Measurements from ENCODE around the gene ANKRD13C. TPM values are rescaled to one million over a fixed set of nuclear protein-coding genes. Genes with fewer than 3 reads are reported as not detected.
"Not testable (repeated sequence)": the region's sequence is repeated elsewhere in the genome, so short reads cannot be mapped to it uniquely, and the experiment has no call there.

The ANKRD13C gene
- polyA plus RNA-seq, 1 donor (not counting 4 experiments of a cell fraction or from before 2014, with no cell fraction given) = 13.4 TPM

DNA sequence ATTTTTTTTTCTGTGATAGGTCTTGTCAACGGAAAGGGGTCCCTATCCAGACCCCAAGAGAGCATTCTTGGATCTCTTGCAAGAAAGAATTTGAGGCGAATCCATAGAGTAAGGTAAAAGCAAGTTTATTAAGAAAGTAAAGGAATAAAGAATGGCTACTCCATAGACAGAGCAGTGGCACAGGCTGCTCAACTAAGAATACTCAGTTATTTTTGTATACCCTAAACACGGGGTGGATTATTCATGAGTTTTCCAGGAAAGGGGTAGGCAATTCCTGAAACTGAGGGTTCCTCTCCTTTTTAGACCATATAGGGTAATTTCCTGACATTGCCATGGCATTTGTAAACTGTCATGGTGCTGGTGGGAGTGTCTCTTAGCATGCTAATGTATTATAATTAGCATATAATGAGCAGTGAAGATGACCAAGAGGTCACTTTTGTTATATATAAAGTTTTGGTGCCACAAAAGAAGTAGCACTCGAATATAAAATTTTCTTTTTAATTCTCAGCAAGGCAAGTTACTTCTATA is 12.0 kb upstream of the ANKRD13C start:
- H3K4me2 ChIP-seq (ENCODE audit: control insufficient read depth, extremely low read depth, insufficient read depth, low read depth, low read length); FAIRE-seq: not testable (repeated sequence)

DNA sequence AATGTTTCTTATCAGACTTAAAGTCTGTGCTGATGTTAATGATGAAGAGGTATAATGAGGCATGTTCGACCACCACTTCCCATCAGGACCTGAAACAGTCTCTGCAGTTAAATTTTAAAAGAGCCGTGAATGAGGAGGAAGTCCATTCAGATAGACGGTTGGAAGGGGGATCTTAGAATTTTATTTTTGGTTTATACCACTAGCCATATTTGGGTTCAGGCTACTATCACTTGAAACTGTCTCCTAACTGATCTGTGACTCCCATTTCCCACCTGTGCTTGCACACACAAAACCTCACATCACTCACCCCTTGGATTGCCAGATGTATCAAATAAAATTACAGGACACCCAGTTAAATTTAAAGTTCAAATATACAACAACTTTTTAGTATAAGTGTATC is 9.9 kb upstream of the ANKRD13C start:
- Histone ChIP-seq H4K20me1 (ENCODE audit: control insufficient read depth, extremely low read depth, insufficient read depth, low read length) (no peaks in the 10 kb centered on the region), H3K9me1 (ENCODE audit: control insufficient read depth, extremely low read depth, insufficient read depth, low read length) (no peaks in the 10 kb centered on the region), H3K4me3 (ENCODE audit: control insufficient read depth in 2 of 3, extremely low read depth in 1 of 3, insufficient read depth in 2 of 3, low read depth in 1 of 3, low read length in 3 of 3) (no peak overlapping the region), H3K4me2 (ENCODE audit: control insufficient read depth, extremely low read depth, insufficient read depth, low read depth, low read length) (no peak overlapping the region), H3K79me2 (ENCODE audit: control insufficient read depth, insufficient read depth, low read length) (no peaks in the 10 kb centered on the region), H3K27me3 (ENCODE audit: control insufficient read depth, extremely low read depth, insufficient read depth, low read length) (no peaks in the 10 kb centered on the region), H2AFZ (ENCODE audit: control insufficient read depth, low read length) (no peak overlapping the region), H3K9ac (ENCODE audit: control insufficient read depth, extremely low read depth, insufficient read depth, low read length) (no peak overlapping the region), H3K36me3 (ENCODE audit: control insufficient read depth in 2 of 2, extremely low read depth in 1 of 2, insufficient read depth in 2 of 2, low read length in 2 of 2) (no peaks in the 10 kb centered on the region), H3K4me1 (ENCODE audit: control insufficient read depth, extremely low read depth, insufficient read depth, low read length) (peaks cover 19% of the 10 kb centered on the region), H3K27ac (ENCODE audit: control insufficient read depth, insufficient read depth, low read length) (no peak overlapping the region), H3K9me3 (ENCODE audit: control insufficient read depth, low read depth, low read length) (no peaks in the 10 kb centered on the region)
- TF ChIP-seq, protein P1, sequence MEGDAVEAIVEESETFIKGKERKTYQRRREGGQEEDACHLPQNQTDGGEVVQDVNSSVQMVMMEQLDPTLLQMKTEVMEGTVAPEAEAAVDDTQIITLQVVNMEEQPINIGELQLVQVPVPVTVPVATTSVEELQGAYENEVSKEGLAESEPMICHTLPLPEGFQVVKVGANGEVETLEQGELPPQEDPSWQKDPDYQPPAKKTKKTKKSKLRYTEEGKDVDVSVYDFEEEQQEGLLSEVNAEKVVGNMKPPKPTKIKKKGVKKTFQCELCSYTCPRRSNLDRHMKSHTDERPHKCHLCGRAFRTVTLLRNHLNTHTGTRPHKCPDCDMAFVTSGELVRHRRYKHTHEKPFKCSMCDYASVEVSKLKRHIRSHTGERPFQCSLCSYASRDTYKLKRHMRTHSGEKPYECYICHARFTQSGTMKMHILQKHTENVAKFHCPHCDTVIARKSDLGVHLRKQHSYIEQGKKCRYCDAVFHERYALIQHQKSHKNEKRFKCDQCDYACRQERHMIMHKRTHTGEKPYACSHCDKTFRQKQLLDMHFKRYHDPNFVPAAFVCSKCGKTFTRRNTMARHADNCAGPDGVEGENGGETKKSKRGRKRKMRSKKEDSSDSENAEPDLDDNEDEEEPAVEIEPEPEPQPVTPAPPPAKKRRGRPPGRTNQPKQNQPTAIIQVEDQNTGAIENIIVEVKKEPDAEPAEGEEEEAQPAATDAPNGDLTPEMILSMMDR (optimal IDR thresholded peaks at IDR 0.05 in 1 of 3, IDR thresholded peaks at IDR 0.05 in 1 of 3, conservative IDR thresholded peaks at IDR 0.05 in 1 of 3; ENCODE audit: extremely low read depth in 1 of 3, insufficient read depth in 2 of 3, low read length in 3 of 3) = no peak
- TF ChIP-seq EZH2 (IDR thresholded peaks at IDR 0.05; ENCODE audit: low read length) = no peak
- FAIRE-seq (no peak), DNase-seq (ENCODE audit: low read depth, low spot score) (no peak)
- dilution Hi-C loops (cut with MboI; ENCODE audit: extremely low pct_ligation_motif_present, low sequenced_read_pairs) = no loop called here

More for the DNA sequence above, 12.0 kb upstream of the ANKRD13C start:
- H3K9me1 ChIP-seq (ENCODE audit: control insufficient read depth, extremely low read depth, insufficient read depth, low read length); H3K9me3 ChIP-seq (ENCODE audit: control insufficient read depth, low read depth, low read length); dilution Hi-C loops (cut with MboI; ENCODE audit: extremely low pct_ligation_motif_present, low sequenced_read_pairs); H3K36me3 ChIP-seq (ENCODE audit: control insufficient read depth in 2 of 2, extremely low read depth in 1 of 2, insufficient read depth in 2 of 2, low read length in 2 of 2); H3K9ac ChIP-seq (ENCODE audit: control insufficient read depth, extremely low read depth, insufficient read depth, low read length); H3K27me3 ChIP-seq (ENCODE audit: control insufficient read depth, extremely low read depth, insufficient read depth, low read length); H4K20me1 ChIP-seq (ENCODE audit: control insufficient read depth, extremely low read depth, insufficient read depth, low read length); H3K79me2 ChIP-seq (ENCODE audit: control insufficient read depth, insufficient read depth, low read length); H3K4me3 ChIP-seq (ENCODE audit: control insufficient read depth in 2 of 3, extremely low read depth in 1 of 3, insufficient read depth in 2 of 3, low read depth in 1 of 3, low read length in 3 of 3); H2AFZ ChIP-seq (ENCODE audit: control insufficient read depth, low read length); DNase-seq (ENCODE audit: low read depth, low spot score); H3K27ac ChIP-seq (ENCODE audit: control insufficient read depth, insufficient read depth, low read length): not testable (repeated sequence)
- H3K4me1 ChIP-seq (ENCODE audit: control insufficient read depth, extremely low read depth, insufficient read depth, low read length) = peaks cover 11% of the 10 kb centered on the region

All from keratinocyte (primary cell).